Astrocyte (in vitro differentiated cells and primary cell): Measurements from ENCODE around the gene PPP1R7. TPM values are rescaled to one million over a fixed set of nuclear protein-coding genes. Genes with fewer than 3 reads are reported as not detected.

Experiments used
- DNase-seq: peaks from one replicate; pipeline ENCODE4 v3.0.0-alpha.2; 2010; ENCODE audit warnings: low read depth
- FAIRE-seq: peaks from 2 replicates; lab custom pipeline; 2011; peaks lifted over from hg19 to GRCh38; lab: Jason Lieb, UNC
- H2AFZ ChIP-seq: 2 replicates; pipeline ENCODE4 v1.6.0; 2012; ENCODE audit warnings: low read depth, low read length, inconsistent platforms
- H3K27ac ChIP-seq: 2 replicates; pipeline ENCODE4 v1.5.1; 2011; ENCODE audit warnings: low read depth, low read length, inconsistent platforms
- H3K27me3 ChIP-seq: 2 replicates; pipeline ENCODE4 v1.6.0; 2011; ENCODE audit warnings: low read length, inconsistent platforms; ENCODE audit not compliant: insufficient read depth
- H3K36me3 ChIP-seq: 2 replicates; pipeline ENCODE4 v1.5.1; 2011; ENCODE audit warnings: low read length, inconsistent platforms; ENCODE audit not compliant: insufficient read depth
- H3K4me1 ChIP-seq: 2 replicates; pipeline ENCODE4 v1.5.1; 2011; ENCODE audit warnings: low read length, inconsistent platforms; ENCODE audit not compliant: insufficient read depth
- H3K4me2 ChIP-seq: 2 replicates; pipeline ENCODE4 v1.6.0; 2012; ENCODE audit warnings: low read length, inconsistent platforms
- H3K4me3 ChIP-seq: 2 replicates; pipeline ENCODE4 v1.5.1; 2011; ENCODE audit warnings: low read depth, mild to moderate bottlenecking, low read length, inconsistent platforms; ENCODE audit not compliant: insufficient read depth
- H3K79me2 ChIP-seq: 2 replicates; pipeline ENCODE4 v1.6.0; 2012; ENCODE audit warnings: mild to moderate bottlenecking, low read length, inconsistent platforms; ENCODE audit not compliant: insufficient read depth
- H3K9ac ChIP-seq: 2 replicates; pipeline ENCODE4 v1.6.0; 2012; ENCODE audit warnings: mild to moderate bottlenecking, low read length, inconsistent platforms
- H3K9me3 ChIP-seq: 2 replicates; pipeline ENCODE4 v1.5.1; 2012; ENCODE audit warnings: low read depth, mild to moderate bottlenecking, low read length, inconsistent platforms; ENCODE audit not compliant: insufficient read depth
- H4K20me1 ChIP-seq: 2 replicates; pipeline ENCODE4 v1.6.0; 2012; ENCODE audit warnings: low read length, inconsistent platforms; ENCODE audit not compliant: insufficient read depth
- H3K27ac Mint-ChIP-seq: one replicate; pipeline ENCODE4 v1.8.0; 2021; ENCODE audit warnings: mild to moderate bottlenecking, mixed read lengths; ENCODE audit not compliant: unreplicated experiment
- H3K27me3 Mint-ChIP-seq: one replicate; pipeline ENCODE4 v1.8.0; 2021; ENCODE audit warnings: low read depth, mixed read lengths; ENCODE audit not compliant: unreplicated experiment
- H3K36me3 Mint-ChIP-seq: one replicate; pipeline ENCODE4 v1.8.0; 2021; ENCODE audit warnings: low read depth, mixed read lengths; ENCODE audit not compliant: unreplicated experiment
- H3K4me1 Mint-ChIP-seq: one replicate; pipeline ENCODE4 v1.8.0; 2021; ENCODE audit warnings: low read depth, mixed read lengths; ENCODE audit not compliant: unreplicated experiment
- H3K4me3 Mint-ChIP-seq: one replicate; pipeline ENCODE4 v1.8.0; 2021; ENCODE audit warnings: mild to moderate bottlenecking, moderate library complexity, mixed read lengths; ENCODE audit not compliant: unreplicated experiment
- H3K9me3 Mint-ChIP-seq: one replicate; pipeline ENCODE4 v1.8.0; 2021; ENCODE audit warnings: mild to moderate bottlenecking, mixed read lengths; ENCODE audit not compliant: unreplicated experiment
- CTCF ChIP-seq: IDR thresholded peaks from 2 replicates; pipeline ENCODE4 v1.5.1; 2011; ENCODE audit warnings: low read depth, mild to moderate bottlenecking, inconsistent platforms, low read length, moderate library complexity; ENCODE audit not compliant: insufficient read depth
- EZH2 ChIP-seq: IDR thresholded peaks from 2 replicates; pipeline ENCODE4 v1.6.1; 2012; ENCODE audit warnings: mild to moderate bottlenecking, low read length, inconsistent platforms; ENCODE audit not compliant: insufficient read depth
- total RNA-seq: library from RNA; stranded (reverse); gene quantifications from 2 replicates; pipeline ENCODE4 v1.2.1, GENCODE V29; 2021

Gene PPP1R7
- total RNA-seq, 1 donor from 2014 or later: 53.4 TPM

GRCh38 chr2:241107031-241107783, 43.1 kb upstream of the PPP1R7 start:
- Histone ChIP-seq H3K9ac (no peak overlapping the region), H3K79me2 (peaks cover 9% of the 10 kb centered on the region), H2AFZ (no peak overlapping the region), H3K9me3 (no peaks in the 10 kb centered on the region), H3K27me3 (no peaks in the 10 kb centered on the region), H3K4me3 (no peak overlapping the region), H3K27ac (no peak overlapping the region), H3K4me2 (no peak overlapping the region), H3K4me1 (peaks cover 4% of the 10 kb centered on the region), H4K20me1 (no peaks in the 10 kb centered on the region), H3K36me3 (no peaks in the 10 kb centered on the region)
- H3K27ac Mint-ChIP-seq: no peak overlapping the region
- TF ChIP-seq CTCF (no peak), EZH2 (no peak)
- peaks cover 3% of the 10 kb centered on the region for H3K4me1 Mint-ChIP-seq
- H3K36me3 Mint-ChIP-seq: peaks cover 2% of the 10 kb centered on the region
- no peak for FAIRE-seq
- no peaks in the 10 kb centered on the region for H3K9me3 Mint-ChIP-seq
- no peak overlapping the region for H3K4me3 Mint-ChIP-seq
- no peak for DNase-seq
- H3K27me3 Mint-ChIP-seq: peaks cover 3% of the 10 kb centered on the region

DNA sequence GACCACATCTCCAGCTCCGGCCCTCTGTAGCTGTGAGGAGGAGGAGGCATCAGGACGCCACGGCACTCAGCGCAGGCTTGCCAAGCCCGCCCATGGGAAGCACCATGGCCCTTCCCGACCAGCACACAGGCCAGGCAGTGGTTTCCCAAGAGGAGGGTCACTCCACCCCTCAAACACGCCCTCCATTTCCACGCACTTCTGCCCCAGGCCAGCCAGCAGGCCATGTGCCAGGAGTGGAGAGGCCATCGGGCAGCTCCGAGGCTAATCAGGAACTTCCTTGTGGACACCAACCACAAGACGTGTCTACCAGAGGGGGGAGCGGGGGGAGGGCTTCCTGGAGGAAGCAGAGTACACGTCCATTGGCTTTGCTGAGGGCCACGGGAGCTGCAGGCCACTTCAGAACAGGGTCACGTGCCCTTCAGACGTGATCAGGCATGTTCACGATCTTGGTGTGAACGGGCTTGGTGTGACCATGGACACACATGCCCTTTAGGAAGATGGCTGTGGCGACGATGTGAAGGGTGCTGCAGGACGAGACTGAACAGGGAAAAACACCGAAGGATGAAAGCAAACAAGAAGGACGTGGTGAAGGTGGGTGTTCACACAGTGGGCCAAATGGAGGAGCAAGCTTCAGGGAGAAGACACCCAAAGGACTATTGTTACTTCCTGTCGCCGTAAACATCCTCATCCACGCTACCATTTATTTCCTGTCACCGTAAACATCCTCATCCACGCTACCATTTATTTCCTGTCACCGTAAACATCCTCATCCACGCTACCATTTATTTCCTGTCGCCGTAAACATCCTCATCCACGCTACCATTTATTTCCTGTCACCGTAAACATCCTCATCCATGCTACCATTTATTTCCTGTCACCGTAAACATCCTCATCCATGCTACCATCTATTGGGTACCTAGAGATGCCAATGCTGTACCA, 41.7 kb upstream of the PPP1R7 start:
- Histone ChIP-seq H3K27ac (no peak overlapping the region), H3K79me2 (no peaks in the 10 kb centered on the region), H2AFZ (no peak overlapping the region), H3K4me2 (no peak overlapping the region), H3K4me3 (no peak overlapping the region), H3K9ac (no peak overlapping the region), H3K4me1 (no peaks in the 10 kb centered on the region), H3K36me3 (no peaks in the 10 kb centered on the region), H3K27me3 (no peaks in the 10 kb centered on the region), H4K20me1 (no peaks in the 10 kb centered on the region), H3K9me3 (no peaks in the 10 kb centered on the region)
- TF ChIP-seq CTCF (no peak), EZH2 (no peak)
- peaks cover 2% of the 10 kb centered on the region for H3K36me3 Mint-ChIP-seq
- no peak for FAIRE-seq
- H3K4me3 Mint-ChIP-seq: no peak overlapping the region
- H3K27me3 Mint-ChIP-seq: peaks cover 3% of the 10 kb centered on the region
- no peaks in the 10 kb centered on the region for H3K4me1 Mint-ChIP-seq
- H3K9me3 Mint-ChIP-seq: no peaks in the 10 kb centered on the region
- DNase-seq: no peak
- H3K27ac Mint-ChIP-seq: no peak overlapping the region
